Activated B cell treated with CpG ODN at 0.5 μM for 24 hours (primary cell): ENCODE data around the gene DACT3. TPM values are rescaled to one million over a fixed set of nuclear protein-coding genes. Genes with fewer than 3 reads are reported as not detected.

Experiments used
- ATAC-seq: fragments of 200-7000 bp; cut with Tn5 transposase; one replicate; pipeline ENCODE4 v1.10.0; 2021; ENCODE audit warnings: low read depth, mild to moderate bottlenecking, moderate library complexity
- CTCF ChIA-PET: fragments of 350-600 bp; sonication (Branson Sonifier 250); formaldehyde crosslinking; loops from one replicate; lab custom pipeline; 2021; ENCODE audit warnings: antibody characterized with exemption; lab: Charles Lee
- POLR2A ChIA-PET: fragments of 350-600 bp; sonication (Branson Sonifier 250); formaldehyde crosslinking; loops from one replicate; lab custom pipeline; 2021; ENCODE audit warnings: antibody characterized with exemption; lab: Charles Lee
- DNase-seq: peaks from one replicate; pipeline ENCODE4 v3.0.0; 2022
- H3K27ac Mint-ChIP-seq: one replicate; pipeline ENCODE4 v1.8.0; 2020; ENCODE audit warnings: mixed read lengths
- H3K27me3 Mint-ChIP-seq: one replicate; pipeline ENCODE4 v1.8.0; 2021; ENCODE audit warnings: mixed read lengths
- H3K36me3 Mint-ChIP-seq: one replicate; pipeline ENCODE4 v1.8.0; 2021; ENCODE audit warnings: low read depth, mixed read lengths
- H3K4me1 Mint-ChIP-seq: one replicate; pipeline ENCODE4 v1.8.0; 2021; ENCODE audit warnings: mixed read lengths
- H3K4me3 Mint-ChIP-seq: one replicate; pipeline ENCODE4 v1.8.0; 2020; ENCODE audit warnings: mild to moderate bottlenecking, mixed read lengths
- H3K9me3 Mint-ChIP-seq: one replicate; pipeline ENCODE4 v1.8.0; 2020; ENCODE audit warnings: mixed read lengths
- intact Hi-C: fragments of 100-400 bp; cut with micrococcal nuclease; formaldehyde crosslinking; loops from one replicate; pipeline ENCODE4 v1.15.1; 2024
- total RNA-seq: library from RNA; stranded (reverse); gene quantifications from 2 replicates; pipeline ENCODE4 v1.2.3, GENCODE V29; 2022
- TF ChIP-seq, protein P1 (sequence below): fragments of 200-600 bp; IDR thresholded peaks from one replicate; pipeline ENCODE4 v1.8.0; 2022; ENCODE audit warnings: antibody characterized with exemption, mild to moderate bottlenecking

The DACT3 gene
- total RNA-seq, 1 donor from 2014 or later: 0.75 TPM

DNA sequence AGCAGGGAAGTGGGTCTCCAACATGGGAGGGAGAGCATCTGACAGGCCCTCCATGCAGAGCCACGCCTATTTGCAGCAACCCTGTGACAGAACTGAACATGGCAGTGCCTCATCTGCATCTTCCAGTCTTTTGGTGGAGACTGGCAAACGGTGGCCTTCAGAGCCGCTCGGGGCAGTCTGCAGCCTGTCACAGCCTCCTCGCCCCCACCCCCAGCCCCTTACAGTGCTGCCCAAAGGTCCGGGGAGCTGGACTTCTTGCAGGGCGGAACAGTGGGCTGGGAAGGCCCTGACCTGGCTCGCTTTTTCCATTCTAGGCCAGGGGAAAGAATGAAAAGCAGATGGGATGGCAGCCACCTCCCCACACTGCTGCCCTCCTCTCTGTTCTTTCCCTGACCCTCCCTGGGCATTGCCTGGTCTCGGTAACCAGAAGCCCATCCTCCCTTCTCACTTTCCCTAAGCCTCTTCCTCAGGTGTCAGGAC lies 57.2 kb downstream of the DACT3 start:
- Mint-ChIP-seq H3K36me3 (peaks cover 42% of the 10 kb centered on the region), H3K27ac (no peak overlapping the region), H3K27me3 (no peaks in the 10 kb centered on the region), H3K4me3 (no peak overlapping the region), H3K4me1 (peaks cover 30% of the 10 kb centered on the region), H3K9me3 (peaks cover 3% of the 10 kb centered on the region)
- intact Hi-C loops: no loop called here
- DNase-seq (no peak), ATAC-seq (no peak)
- ChIA-PET CTCF (interaction anchor here (1.1 to 5.3 kb wide), 4 partner anchors 8 to 63 kb away, joined by 3 to 33 read pairs (median 8); partner anchors contain the start of gene DACT3), POLR2A (interaction anchor here (0.5 to 4.3 kb wide), 2 partner anchors 15 to 57 kb away, joined by 6 to 58 read pairs; partner anchors contain the start of gene DACT3)
- TF ChIP-seq, protein P1, sequence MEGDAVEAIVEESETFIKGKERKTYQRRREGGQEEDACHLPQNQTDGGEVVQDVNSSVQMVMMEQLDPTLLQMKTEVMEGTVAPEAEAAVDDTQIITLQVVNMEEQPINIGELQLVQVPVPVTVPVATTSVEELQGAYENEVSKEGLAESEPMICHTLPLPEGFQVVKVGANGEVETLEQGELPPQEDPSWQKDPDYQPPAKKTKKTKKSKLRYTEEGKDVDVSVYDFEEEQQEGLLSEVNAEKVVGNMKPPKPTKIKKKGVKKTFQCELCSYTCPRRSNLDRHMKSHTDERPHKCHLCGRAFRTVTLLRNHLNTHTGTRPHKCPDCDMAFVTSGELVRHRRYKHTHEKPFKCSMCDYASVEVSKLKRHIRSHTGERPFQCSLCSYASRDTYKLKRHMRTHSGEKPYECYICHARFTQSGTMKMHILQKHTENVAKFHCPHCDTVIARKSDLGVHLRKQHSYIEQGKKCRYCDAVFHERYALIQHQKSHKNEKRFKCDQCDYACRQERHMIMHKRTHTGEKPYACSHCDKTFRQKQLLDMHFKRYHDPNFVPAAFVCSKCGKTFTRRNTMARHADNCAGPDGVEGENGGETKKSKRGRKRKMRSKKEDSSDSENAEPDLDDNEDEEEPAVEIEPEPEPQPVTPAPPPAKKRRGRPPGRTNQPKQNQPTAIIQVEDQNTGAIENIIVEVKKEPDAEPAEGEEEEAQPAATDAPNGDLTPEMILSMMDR: no peak

DNA sequence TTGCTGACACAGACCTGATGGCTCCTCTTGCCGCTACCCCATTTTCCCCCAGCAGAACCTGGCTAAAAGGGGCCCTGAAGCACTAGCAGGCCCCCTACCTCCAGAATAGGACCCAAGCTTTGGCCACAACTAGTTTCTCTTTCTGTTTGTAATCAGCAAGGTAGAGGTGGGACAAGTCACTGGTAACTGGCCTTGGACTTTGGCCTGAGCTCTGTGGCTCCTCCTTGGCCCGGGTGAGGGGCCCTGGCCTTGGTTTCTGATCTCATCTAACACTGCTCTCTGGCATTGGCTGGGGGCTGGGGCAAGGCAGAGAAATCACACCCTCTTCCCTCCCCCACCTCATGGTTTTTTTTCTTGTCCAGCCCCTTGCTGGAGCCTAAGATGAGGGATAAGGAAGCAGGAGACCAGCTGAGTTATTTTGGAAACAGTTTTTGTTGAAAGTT lies 57.8 kb downstream of the DACT3 start:
- Mint-ChIP-seq H3K36me3 (peaks cover 37% of the 10 kb centered on the region), H3K4me3 (peak overlapping the region; percentile 99), H3K27ac (peak overlapping the region; percentile 12), H3K9me3 (peaks cover 5% of the 10 kb centered on the region), H3K27me3 (no peaks in the 10 kb centered on the region), H3K4me1 (peaks cover 30% of the 10 kb centered on the region)
- DNase-seq (no peak), ATAC-seq (no peak)
- POLR2A ChIA-PET: interaction anchor here (0.5 to 4.3 kb wide), 4 partner anchors 9 to 58 kb away, joined by 6 to 69 read pairs (median 48); partner anchors contain the start of gene DACT3
- TF ChIP-seq, protein P1: no peak
- CTCF ChIA-PET: interaction anchor here (1.1 to 5.3 kb wide), 5 partner anchors 9 to 126 kb away, joined by 3 to 33 read pairs (median 6); partner anchors contain the start of gene DACT3
- intact Hi-C loops: no loop called here

DNA sequence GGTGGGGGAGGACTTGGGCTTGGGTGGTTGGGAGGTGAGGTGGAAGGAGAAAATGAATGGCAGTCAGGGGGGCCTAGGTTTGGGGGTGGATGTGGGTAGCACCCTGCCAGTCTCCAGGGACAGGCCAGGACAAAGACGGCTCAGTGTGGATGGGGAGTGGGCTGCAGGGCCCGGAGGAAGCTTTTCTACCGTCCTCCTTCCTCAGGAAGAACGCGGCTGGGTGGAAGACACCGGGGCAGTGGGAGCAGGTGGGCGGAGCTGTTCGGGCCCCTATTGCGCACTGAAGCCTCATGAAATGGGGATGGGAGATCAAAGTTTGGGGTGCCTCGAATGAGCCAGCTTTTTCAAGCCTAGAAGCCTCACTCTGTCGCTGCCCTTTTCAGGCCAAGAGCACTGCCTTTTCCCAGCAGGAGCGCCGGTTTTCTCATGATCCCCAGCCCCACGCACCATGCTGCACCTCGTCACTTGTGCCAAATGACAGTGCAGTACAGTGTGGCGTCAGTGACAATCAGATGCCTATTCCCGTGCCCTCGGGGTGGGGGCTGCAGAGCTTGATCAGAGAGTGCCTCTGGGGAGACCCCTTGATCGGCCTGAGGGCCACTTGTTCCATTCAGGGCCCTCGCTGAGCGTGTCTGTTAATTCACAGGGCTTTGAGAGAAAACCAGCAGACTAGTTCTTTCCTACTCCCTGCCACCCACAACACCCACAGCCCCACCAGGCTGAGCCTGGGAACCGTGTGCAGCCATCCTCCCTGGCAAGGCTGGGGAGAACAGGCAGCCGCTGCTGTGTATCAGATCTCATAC lies 58.4 kb downstream of the DACT3 start:
- ATAC-seq: no peak
- TF ChIP-seq, protein P1: no peak
- no peak for DNase-seq
- Mint-ChIP-seq H3K9me3 (peaks cover 7% of the 10 kb centered on the region), H3K27me3 (no peaks in the 10 kb centered on the region), H3K4me3 (peak overlapping the region; percentile 99), H3K4me1 (peaks cover 30% of the 10 kb centered on the region), H3K36me3 (peaks cover 31% of the 10 kb centered on the region), H3K27ac (peak overlapping the region; percentile 56)
- POLR2A ChIA-PET: interaction anchor here (0.9 to 4.3 kb wide), 8 partner anchors 10 to 143 kb away, joined by 3 to 69 read pairs (median 17); partner anchors contain the start of genes DACT3, GNG8 and PTGIR
- intact Hi-C loops: no loop called here
- CTCF ChIA-PET: interaction anchor here (0.8 to 5.3 kb wide), 6 partner anchors 9 to 126 kb away, joined by 3 to 33 read pairs (median 5); partner anchors contain the start of gene DACT3

DNA sequence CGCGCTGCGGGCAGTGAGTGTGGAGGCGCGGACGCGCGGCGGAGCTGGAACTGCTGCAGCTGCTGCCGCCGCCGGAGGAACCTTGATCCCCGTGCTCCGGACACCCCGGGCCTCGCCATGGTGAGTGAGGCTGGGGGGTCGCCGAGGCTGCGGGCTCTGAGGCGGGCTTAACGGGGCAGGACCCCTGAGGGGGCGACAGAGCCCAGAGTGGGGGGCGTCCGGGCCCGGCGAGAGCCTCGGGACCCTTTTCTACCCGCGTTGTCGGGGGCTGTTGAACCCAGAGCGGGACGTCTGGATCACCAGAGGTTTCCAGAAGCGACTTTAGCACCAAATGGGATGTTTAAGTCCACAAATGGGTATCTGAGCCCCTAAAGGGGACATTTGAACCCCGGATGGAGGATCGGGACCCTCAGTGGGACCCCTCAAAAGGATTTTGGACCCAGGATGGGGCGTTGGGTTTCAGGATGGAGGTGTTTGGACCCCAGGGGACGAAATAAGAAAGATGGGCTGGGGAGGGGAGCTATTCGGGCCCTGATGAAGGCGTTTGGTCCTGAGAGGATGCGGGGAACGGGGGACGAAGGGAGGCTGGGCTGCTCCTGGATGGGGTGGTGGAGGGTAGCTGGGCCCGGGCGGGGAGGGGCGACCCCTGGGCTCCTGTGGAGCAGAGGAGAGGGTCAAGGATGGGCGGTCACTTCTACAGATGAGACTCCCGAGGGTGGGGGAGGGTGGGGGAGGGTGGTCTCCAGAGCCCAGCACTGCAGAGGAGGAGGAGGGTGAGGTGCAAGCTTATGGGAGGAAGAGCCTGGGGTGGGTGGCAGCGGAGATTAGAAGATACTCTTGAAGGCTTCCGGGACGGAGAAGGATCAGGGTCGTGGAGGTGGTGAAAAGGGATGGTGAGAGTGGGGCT lies 59.4 kb downstream of the DACT3 start, which contains the start of gene CALM3:
TSS of gene CALM3 (plus strand) at position 13 of the 907 bp plus-strand sequence. CDS start at position 118, 105 bp downstream.
- no peak for ATAC-seq
- CTCF ChIA-PET: interaction anchor here (1.2 to 5.3 kb wide), 5 partner anchors 10 to 127 kb away, joined by 3 to 33 read pairs (median 7); partner anchors contain the start of gene DACT3
- POLR2A ChIA-PET: interaction anchor here (0.6 to 4.3 kb wide), 28 partner anchors 11 to 884 kb away, joined by 3 to 69 read pairs (median 5); partner anchors contain the start of genes DACT3, GNG8, PTGIR and SLC1A5
- intact Hi-C loops: loop anchor here (2.0 kb wide), 5 partner anchors 17 to 447 kb away; partner anchors contain the start of genes AP2S1, ARHGAP35, FKRP and STRN4
- DNase-seq: no peak
- Mint-ChIP-seq H3K27me3 (no peaks in the 10 kb centered on the region), H3K9me3 (peaks cover 7% of the 10 kb centered on the region), H3K36me3 (peaks cover 21% of the 10 kb centered on the region), H3K27ac (peak within 1 kb of the TSS; percentile 100), H3K4me3 (peak within 1 kb of the TSS; percentile 99), H3K4me1 (peaks cover 30% of the 10 kb centered on the region)
- TF ChIP-seq, protein P1: no peak
